AG08395 (cell line): ENCODE measurements around the gene VIP.

Source experiments
- DNase-seq: peaks from one replicate; pipeline ENCODE4 v3.0.0; 2012; ENCODE audit warnings: mixed read lengths, low spot score

Gene VIP

GRCh38 chr6:152783217-152783878, 32.8 kb downstream of the VIP start:
- DNase-seq: no peak

GRCh38 chr6:152794696-152795095, 44.1 kb downstream of the VIP start:
- DNase-seq: no peak

GRCh38 chr6:152804150-152804549, 53.6 kb downstream of the VIP start:
- DNase-seq: no peak
